Measurements from ENCODE around the gene KXD1. TPM values are rescaled to one million over a fixed set of nuclear protein-coding genes. Genes with fewer than 3 reads are reported as not detected.
"Not testable (repeated sequence)": the region's sequence is repeated elsewhere in the genome, so short reads cannot be mapped to it uniquely, and the experiment has no call there.

The KXD1 gene
- total RNA-seq, 1 donor from 2014 or later: 14.7 TPM

DNA sequence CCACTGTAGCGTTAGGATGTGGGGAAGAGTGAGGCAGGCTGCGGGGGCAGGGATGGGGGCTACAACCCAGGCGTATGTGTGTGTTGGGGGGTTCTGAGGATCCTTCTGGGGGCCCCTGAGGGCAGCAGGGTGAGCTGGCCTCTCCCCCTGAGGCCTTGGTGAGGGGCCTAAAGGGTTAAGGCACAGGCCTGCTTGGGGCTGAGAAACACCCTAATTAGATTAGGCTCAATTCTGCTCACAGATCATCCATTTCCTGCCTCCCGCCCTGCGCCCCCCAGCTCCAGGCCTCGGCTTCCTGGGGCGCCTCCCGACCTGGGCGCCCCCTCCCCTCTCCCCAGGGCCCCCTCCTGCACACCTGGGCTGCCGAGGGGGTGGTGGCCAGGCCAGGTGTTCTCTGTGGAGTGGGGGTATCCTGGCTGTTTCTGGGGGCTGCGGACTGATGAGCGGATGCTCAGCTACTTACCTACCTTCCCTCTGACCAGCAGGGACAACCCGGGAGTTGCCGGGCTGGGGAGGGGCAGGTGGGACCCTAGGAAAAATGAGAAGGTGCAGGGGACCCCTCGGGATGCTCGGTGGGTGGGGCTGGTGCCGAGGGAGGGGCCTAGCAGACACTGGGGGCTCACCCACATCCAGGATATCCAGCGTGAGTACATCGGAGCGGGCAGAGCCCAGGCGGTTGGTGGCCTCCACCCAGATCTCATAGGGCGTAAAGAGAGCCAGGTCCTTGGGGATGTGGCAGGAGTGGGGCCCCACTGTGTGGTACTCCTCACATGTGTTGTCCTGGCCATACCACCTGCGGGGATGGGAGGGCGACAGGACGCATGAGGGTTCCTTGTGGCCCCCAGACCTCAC lies 40.4 kb downstream of the KXD1 start:
- no peak for FAIRE-seq
- no peak for DNase-seq (ENCODE audit: low spot score in 2 of 2)

DNA sequence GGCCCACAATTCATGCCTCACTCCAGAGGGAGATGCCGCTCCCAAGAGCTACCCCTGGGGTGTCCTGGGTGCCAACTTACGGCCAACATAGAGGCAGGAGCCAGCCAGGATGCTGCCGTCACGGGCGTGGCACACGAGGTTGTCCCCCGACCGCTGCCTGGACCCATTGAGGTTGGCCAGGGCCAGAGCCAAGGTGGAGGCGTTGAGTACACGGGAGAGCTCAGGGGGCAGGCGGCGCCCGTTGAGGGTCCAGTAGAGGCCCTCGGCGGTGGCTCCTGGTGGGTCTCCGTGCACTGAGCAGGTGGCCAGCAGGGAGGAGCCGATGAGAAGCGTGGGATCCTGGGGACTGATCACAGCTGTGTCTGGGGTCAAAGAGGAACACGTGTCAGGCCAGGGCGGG lies 41.8 kb downstream of the KXD1 start:
- FAIRE-seq (no peak), DNase-seq (ENCODE audit: low spot score in 2 of 2) (no peak)

DNA sequence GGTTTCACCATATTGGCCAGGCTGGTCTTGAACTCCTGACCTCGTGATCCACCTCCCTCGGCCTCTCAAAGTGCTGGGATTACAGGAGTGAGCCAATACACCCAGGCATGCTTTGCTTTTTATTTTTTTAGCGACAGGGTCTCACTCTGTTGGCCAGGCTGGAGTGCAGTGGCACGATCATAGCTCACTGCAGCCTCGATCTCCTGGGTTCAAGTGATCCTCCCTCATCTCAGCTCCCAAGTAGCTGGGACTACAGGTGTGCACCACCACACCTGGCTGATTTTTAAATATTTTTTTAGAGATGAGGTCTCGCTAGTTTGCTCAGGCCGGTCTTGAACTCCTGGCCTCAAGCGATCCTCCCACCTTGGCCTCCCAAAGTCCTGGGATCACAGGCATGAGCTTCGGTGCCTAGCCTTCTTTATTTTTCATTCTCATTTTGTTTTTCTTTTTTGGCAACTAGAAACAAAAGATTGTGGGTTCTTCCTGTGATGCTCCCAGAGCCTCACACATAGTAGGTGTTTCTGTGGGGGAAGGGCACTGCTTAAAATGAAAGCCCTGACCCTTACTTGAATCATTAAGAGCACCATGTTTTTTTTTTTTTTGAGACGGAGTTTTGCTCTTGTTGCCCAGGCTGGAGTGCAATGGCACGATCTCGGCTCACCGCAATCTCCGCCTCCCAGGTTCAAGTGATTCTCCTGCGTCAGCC lies 43.2 kb downstream of the KXD1 start:
- DNase-seq (ENCODE audit: low spot score in 2 of 2); FAIRE-seq: not testable (repeated sequence)

DNA sequence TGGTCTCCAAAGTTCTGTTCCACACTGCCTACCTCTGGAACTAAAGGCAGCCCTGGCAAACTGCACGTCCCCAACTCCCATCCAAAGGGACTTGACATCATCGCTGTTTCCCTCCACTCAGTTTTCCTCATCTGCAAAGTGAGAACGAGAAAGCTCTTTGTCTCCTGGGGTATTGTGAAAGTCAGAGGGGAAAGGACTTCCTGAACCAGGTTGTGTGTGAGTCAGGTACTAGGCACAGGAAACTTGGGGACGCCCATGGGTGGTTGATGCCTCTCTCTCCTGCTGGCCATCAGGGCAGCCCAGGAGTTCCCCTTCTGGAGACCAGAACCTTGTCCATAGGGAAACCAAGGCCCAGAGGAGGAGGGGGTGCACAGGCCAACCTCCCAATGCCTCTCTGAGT lies 44.2 kb downstream of the KXD1 start:
- no peak for FAIRE-seq
- DNase-seq (ENCODE audit: low spot score in 2 of 2): no peak

DNA sequence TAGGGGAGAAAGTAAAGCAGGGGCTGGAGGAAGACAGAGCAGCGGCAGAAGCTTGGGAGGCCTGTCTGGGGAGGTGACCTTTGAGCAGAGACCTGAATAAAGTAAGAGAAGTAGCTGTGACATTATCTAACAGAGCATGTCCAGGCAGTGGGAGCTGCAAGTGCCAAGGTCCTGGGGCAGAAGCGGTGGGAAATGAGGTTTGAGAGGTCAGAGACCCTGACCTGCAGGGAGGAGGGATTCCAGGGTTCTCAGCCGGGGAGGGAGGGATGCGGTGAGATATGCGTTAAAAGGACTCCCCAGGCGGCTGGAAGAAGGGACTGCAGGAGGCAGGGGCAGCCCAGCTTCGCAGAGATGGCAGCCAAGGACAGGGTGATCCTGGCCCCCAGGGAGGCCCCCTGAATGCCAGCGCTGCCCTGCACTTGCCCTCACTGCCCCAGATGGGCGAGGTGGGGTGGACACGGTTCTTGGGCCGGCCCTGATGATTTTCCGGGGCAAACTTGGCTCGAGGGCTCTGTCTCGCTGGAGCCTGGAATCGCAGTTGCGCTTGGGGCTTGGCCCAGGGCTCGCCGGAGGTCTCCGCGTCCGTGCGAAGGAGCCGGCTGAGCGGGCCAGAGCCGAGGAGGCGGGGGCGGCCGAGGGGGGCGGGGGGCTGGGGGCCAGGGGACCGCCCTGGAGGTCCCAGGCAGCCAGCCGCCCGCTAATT lies 45.7 kb downstream of the KXD1 start:
- FAIRE-seq: no peak
- DNase-seq (ENCODE audit: low spot score in 2 of 2): peak in 1 of 2 donors; percentile 40

DNA sequence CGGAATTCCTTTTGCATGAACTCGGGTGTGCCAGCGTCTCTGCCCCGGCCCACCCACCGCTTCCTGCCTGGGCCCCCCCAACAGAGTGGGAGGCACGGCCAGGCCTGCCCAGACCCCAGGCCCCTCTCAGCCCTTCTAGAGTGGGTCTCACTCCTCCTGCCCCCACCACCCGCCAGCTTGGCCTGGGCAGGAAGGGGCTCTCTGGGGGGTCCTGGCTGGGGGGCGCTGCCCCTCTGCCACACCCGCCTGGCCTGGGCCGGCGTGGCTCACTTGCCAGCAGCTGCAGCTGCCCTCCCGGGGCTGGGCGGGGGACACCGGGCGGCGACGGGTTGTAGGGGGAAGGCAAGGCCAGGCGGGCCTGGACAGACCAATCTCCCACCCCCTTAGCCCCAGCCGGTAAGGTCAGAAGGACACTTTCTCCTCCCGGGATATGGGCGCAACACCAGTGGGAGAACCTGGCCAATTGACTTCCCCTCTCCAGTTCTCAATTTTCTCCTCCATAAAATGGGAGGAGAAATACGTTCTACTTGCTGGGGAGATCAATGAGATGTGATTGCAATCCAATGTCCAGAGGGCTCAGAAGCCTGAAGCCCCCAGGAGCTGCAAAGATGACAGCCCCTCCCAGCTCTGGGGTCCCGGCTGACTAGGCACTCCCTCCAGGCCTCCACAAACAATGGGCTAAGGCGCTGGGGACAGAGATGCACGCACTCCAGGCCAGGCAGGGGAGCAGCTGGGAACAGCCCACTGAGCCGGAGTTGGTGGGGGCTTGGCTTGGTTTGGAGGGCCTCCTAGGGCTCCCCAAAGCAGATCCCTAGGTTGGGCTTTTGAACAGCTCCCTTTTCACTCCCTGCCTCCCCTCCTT lies 46.5 kb downstream of the KXD1 start:
- DNase-seq (ENCODE audit: low spot score in 2 of 2) (peak in 1 of 2 donors; percentile 37), FAIRE-seq (no peak)

DNA sequence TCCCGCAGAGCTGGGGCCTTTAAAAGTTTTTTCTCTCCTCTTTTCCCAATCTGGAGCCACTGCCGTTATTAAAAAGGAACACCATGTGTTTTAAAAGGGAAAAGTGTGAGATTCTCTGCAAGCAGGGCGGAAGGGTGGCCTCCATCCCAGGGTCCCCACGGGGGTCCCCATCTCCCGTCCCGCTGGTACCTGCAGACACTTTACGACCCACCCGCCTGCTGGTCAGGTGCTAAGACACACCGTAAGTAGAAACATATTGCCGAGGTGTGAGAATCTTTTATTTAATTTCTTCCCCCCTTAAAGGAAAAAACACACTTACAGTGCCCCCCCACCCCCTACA lies 47.1 kb downstream of the KXD1 start:
- no peak for DNase-seq (ENCODE audit: low spot score in 2 of 2)
- no peak for FAIRE-seq

DNA sequence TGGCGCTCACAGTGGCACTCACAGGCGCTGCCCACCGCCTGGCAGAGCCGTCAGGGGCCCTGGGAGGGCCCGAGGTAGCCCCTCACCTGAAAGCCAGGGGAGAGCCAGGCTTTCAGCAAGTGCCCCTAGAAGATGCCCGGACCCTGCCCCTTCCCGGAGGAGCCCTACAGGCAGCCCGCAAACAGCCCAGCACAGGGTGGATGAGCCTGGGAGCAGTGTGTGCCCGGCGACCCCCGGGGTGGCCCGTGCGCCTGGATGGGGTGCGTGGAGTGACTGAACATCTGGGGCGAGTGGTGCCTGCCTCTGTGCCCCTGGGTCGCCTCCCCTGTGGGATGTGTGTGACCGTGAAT lies 47.5 kb downstream of the KXD1 start:
- no peak for FAIRE-seq
- DNase-seq (ENCODE audit: low spot score in 2 of 2): no peak

DNA sequence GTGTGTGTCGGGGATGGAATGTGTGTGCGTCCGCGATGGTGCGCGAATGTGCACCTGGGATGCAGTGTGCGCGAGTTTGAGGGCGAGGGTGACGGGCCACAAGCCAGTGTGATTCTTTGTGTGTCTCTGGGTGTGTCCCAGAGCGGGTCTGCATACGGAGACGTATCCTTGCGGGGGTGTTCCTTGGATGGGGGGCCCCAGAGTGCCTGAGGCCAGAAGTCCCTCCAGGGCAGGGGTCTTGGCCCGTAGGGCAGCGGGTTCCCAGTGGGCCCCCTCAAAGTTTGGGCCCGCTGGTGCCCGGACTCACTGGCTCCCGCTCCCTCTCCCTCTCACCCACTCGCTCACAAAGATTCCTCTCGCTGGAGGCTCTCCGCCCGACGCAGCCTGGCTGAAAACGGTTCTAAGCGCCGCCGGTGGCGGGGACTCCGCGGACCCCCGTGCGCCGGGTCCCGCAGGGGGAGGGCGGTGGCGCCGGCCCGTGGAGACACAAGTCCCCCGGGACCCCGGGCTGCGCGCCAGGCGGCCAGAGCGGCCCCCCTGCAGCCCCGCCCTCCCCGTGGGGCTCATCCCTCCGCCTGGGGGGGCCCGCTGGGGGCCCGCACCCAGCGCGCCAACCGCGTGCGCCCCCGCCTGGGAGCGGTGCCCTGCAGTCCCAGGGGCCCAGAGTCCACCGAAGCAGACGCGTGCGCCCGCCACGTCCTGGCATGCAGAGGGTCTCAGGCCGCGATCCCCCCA lies 48.0 kb downstream of the KXD1 start:
- no peak for FAIRE-seq
- peak in 1 of 2 donors; percentile 49 for DNase-seq (ENCODE audit: low spot score in 2 of 2)

DNA sequence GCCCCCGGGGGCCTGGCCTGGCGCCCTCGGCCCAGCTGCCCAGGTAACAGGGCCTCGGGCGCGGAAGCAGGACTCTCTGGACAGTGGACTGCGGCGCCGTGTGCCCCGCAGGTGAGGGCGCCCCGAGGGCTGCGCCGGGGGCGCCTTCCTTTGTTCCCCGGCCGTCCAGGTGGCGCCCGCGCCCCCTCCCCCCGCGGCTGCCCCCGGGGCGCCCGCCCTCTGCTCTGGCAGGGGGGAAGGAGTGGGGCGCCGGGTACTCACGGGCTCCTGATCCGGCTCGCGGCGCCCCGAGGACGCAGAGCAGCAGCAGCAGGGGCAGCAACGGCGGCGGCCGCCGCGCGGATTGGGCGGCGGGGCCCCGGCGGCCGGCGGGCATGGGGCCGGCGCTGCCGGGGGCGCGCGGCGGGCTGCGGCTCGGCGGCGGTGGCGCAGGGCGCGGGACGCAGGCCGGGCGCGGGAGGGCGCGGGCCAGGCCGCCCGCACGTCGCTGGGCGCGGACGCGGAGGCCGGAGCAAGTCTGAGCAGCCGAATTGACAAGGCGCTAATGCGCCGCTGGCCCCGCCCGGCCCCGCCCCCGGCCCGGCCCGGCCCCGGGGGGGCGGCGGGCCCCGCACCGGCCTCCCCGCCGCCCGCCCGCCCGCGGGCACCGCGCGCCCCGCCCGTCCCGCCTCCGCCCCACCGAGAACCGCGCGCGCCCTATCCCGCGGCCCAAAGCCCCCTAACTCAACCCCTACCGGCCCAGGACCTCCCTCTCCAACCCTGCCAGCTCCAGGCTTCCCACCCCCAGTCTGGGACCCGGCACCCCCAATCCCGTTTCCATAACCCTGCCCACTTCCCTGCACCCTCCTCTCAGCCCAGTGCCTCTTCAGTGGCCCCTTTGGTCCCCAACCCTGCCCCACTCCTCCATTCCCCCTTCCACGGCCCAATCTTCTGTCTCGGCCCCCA lies 48.9 kb downstream of the KXD1 start, which contains the start of gene CRLF1:
TSS of gene CRLF1 (minus strand) at position 519 of the 945 bp plus-strand sequence. CDS start at position 376, 143 bp downstream.
- FAIRE-seq (no peak), DNase-seq (ENCODE audit: low spot score in 2 of 2) (peak in 1 of 2 donors; percentile 43)

DNA sequence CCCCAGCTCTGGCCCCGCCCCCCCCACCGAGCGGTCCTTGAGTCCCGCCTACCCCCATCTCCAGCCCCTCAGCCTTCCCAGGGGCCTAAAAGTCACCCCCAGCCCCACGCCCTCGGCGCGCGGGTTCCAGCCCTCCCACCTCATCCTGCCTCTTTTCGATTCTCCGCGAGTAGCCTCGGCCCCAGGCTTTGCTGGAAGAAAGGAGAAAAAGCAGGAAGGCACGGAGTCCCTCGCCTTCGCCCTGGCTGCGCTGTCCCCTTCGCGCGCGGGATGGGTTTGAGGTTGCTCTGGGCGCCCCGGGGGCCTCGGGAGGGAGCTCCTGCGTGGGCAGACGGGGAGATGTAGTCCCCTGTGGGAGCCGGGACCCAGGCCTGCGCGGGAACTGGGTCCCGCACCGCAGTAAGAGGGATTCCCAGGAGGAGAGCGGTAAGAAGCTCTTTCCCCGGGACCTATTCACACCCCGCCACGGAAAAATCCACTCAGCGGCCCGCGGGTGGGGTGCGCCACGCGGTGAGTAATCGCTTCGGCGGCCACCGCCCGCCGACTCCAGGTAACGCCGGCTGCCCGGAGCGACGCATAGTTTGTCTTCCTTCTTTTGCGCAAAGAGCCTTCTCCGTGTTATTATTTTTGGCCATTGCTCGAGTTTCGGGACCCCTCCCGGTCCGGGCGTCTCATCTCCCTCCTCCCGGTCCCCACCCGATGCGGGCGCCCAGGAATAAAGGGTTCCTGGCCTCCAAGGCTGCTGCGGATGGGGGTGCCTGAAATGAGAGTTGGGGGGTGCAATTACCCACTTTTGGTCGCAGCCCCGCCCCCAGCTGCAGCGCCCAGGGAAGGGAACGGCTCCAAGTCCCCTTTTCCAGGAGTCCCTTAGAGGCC lies 49.8 kb downstream of the KXD1 start:
- FAIRE-seq (no peak), DNase-seq (ENCODE audit: low spot score in 2 of 2) (peak in 1 of 2 donors; percentile 39)

DNA sequence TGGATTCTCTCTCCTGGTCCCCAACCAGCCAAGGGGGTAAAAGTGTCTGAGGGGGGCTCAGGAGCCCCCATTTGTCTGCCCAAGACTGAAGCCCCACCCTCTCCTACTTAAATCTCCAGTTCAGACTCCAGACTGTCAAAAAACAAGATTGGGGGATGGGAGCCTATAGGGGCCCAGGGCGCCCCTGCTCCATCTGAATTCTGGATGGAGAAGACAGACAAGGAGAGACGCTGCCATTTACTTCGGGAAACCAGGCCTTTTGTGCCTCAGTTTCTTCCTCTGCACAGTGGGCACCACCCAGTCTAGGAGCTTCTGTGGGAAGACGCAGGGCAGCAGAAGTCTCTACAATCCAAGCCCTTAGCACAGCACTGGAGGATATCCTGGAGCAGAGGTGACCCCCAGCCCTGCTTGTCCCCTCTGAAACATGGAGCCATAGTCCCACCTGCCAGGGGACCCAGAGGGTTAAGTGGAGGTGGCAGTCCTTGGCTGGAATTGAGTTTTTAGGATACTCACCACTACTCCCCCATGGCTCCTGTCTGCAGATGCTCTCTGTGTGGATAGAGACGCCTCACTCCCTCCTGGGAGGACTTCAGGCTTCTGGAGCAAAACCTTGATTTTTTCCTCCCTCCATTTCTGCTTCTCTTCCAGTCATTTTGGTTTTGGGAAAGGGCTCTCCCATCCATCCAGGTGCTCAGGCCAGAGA lies 50.6 kb downstream of the KXD1 start:
- DNase-seq (ENCODE audit: low spot score in 2 of 2) (peak in 1 of 2 donors; percentile 37), FAIRE-seq (no peak)

DNA sequence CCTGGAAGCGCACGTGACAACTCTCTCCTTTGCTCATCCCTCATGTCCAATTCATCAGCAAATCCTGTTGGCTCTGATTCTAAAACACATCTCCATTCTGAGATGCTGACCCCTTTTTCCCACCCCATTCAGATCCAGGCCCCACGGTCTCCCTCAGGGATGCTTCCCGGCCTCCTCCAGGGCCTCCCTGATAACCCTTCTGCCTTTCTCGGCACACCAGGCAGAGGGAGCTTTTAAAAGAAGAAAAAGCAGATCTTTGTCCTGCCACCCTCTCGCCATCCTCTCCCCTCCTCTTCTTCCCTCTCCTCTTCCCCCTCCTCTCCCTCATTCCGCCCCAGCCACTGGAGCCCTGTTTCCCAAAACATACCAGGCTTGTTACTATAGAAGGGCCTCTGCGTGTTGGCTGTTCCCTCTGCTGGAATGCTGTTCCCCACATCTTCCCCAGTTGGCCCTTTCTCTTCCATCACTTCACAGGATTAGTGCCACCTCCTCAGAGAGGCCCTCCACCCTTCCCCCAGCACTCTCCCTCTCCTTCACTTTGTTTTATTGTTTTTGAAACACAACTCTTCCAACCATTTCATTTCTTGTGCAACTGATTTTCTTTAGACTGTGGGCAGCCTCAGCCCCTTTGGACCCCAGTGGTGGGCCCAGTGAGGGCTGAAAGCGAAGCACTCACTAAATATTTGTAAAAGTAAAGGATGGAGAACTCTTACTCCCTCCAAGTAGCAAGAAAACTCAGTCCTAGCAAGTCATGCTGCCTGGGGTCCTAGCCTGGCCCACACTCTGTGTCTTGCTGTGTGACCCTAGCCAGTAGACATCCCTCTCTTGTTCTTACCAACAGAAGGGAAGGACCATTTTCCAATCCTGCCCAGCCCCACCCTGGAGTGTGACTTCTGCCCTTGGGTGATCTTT lies 51.4 kb downstream of the KXD1 start:
- FAIRE-seq (no peak), DNase-seq (ENCODE audit: low spot score in 2 of 2) (no peak)

DNA sequence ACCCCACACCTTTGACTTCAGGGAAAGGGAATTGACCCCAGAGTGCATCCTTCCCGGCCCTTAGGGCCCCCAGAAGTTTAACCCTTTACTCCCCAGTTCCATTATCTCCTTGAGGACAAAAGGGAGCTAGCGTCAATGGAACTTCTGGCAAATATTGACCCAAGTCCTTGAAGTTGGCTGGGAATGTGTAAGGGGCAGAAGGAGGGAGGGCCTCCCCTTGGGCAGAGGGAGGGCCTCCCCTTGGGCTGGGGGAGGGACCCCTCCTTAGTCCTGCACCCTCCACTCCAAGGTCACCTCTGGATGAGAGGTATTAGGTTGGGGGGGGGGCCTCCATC lies 52.0 kb downstream of the KXD1 start:
- FAIRE-seq: no peak

DNA sequence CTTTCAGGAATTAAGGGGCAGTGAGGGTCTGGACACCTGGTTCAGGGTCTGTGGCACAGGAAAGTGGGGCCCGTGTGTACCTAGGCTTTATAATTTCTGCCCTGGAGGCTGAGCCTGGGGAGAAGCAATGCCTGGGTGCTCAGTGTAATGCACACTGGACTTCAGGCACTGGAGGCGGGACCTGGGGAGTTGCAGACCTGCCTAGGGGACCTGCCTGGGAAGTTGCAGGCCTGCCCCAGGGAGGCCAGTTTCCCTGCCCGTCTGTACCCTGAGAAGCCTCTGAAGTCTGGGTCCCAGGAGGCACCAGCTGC lies 52.5 kb downstream of the KXD1 start:
- DNase-seq (ENCODE audit: low spot score in 2 of 2): no peak
- no peak for FAIRE-seq

More for the DNA sequence above, 52.0 kb downstream of the KXD1 start:
- no peak for DNase-seq (ENCODE audit: low spot score in 2 of 2)
